Keratinocyte (primary cell): ENCODE results near the gene LSM11.
"Not testable (repeated sequence)": the region's sequence is repeated elsewhere in the genome, so short reads cannot be mapped to it uniquely, and the experiment has no call there.

Experiments
- EZH2 ChIP-seq: IDR thresholded peaks from one replicate; pipeline ENCODE4 v1.6.1; 2012; ENCODE audit warnings: inconsistent platforms, mild to moderate bottlenecking, low read length, moderate library complexity
- TF ChIP-seq, protein P1 (sequence below), 3 experiments: IDR thresholded peaks in 1 of 3; conservative IDR thresholded peaks in 1 of 3; optimal IDR thresholded peaks in 1 of 3; 2 replicates in 2 of 3; 3 replicates in 1 of 3; pipeline versions ENCODE3 to v1.5.1; 2011; ENCODE audit warnings: low read length in 3 of 3, mild to moderate bottlenecking in 3 of 3, moderate library complexity in 2 of 3, control low read depth in 1 of 3, inconsistent platforms in 1 of 3; ENCODE audit not compliant: insufficient read depth in 2 of 3; ENCODE audit errors: extremely low read depth in 1 of 3

DNA sequence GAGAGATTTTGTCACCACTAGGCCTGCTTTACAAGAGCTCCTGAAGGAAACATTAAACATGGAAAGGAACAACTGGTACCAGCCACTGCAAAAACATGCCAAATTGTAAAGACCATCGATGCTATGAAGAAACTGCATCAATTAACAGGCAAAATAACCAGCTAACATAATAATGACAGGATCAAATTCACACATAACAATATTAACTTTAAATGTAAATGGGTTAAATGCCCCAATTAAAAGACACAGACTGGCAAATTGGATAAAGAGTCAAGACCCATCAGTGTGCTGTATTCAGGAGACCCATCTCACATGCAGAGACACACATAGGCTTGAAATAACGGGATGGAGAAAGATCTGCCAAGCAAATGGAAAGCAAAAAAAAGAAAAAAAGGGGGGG, 20.6 kb upstream of the LSM11 start:
- not testable (repeated sequence) for TF ChIP-seq EZH2
- TF ChIP-seq, protein P1, sequence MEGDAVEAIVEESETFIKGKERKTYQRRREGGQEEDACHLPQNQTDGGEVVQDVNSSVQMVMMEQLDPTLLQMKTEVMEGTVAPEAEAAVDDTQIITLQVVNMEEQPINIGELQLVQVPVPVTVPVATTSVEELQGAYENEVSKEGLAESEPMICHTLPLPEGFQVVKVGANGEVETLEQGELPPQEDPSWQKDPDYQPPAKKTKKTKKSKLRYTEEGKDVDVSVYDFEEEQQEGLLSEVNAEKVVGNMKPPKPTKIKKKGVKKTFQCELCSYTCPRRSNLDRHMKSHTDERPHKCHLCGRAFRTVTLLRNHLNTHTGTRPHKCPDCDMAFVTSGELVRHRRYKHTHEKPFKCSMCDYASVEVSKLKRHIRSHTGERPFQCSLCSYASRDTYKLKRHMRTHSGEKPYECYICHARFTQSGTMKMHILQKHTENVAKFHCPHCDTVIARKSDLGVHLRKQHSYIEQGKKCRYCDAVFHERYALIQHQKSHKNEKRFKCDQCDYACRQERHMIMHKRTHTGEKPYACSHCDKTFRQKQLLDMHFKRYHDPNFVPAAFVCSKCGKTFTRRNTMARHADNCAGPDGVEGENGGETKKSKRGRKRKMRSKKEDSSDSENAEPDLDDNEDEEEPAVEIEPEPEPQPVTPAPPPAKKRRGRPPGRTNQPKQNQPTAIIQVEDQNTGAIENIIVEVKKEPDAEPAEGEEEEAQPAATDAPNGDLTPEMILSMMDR (optimal IDR thresholded peaks at IDR 0.05 in 1 of 3, IDR thresholded peaks at IDR 0.05 in 1 of 3, conservative IDR thresholded peaks at IDR 0.05 in 1 of 3; ENCODE audit: extremely low read depth in 1 of 3, insufficient read depth in 2 of 3, low read length in 3 of 3) = not testable (repeated sequence)
